ENCODE measurements around the gene NCK2.

Gene NCK2

DNA sequence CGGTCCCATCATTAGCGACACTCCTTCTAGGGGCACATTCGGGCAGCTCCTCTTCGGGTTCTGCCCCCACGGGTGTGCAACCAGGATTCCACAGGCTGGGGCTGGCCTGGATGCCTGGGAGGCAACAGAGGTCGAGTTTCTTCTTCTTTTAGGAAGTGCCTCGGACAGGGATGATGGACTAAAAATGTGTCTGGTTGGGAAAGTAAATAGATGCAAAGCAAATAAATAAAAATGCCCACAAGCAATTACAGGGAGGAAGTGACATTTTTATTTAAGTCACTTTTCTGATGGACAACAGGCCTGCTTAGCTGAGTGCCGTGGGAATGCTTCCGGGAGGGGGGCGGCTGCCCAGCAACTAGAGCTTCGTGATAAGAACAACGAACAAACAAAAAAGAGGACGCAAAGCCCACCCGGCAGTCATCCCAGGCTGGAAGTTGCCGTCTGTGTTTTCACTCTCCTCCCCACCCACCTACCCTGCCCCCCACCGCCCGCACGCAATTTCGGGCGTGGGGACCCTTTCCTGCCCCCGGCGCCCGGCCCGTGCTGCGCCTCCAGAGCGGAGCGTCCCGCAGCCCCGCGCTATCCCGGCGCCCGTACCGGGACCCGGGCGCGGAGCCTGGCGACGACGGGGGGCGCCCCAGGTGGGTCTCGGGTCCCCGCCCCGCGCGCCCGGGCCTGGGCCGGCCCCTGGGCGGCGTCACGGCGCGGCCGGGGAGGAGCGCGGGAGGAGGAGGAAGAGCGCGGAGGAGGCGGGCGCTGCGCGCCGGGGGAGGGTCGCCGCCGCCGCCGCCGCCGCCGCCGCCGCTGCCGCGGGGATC lies 412 bp upstream of the NCK2 start:
- peak overlapping the region; percentile 62 for H3K27ac Mint-ChIP-seq
- H3K4me3 Mint-ChIP-seq = peak overlapping the region; percentile 75
- peaks cover 24% of the 10 kb centered on the region for H3K27me3 Mint-ChIP-seq
- H3K4me1 Mint-ChIP-seq (ENCODE audit: low read depth) = peaks cover 32% of the 10 kb centered on the region
- H3K9me3 Mint-ChIP-seq = no peaks in the 10 kb centered on the region
- intact Hi-C loops (cut with micrococcal nuclease) = no loop called here
- no peaks in the 10 kb centered on the region for H3K36me3 Mint-ChIP-seq (ENCODE audit: low read depth)

- peak overlapping the region; percentile 75 for H3K4me3 Mint-ChIP-seq
- intact Hi-C loops (cut with micrococcal nuclease) = loop anchor here (5.0 kb wide), 1 partner anchor 36 kb away; no protein-coding TSS in a partner anchor
Measured at GRCh38 chr2:105746177-105747080, 1.7 kb downstream of the NCK2 start.

DNA sequence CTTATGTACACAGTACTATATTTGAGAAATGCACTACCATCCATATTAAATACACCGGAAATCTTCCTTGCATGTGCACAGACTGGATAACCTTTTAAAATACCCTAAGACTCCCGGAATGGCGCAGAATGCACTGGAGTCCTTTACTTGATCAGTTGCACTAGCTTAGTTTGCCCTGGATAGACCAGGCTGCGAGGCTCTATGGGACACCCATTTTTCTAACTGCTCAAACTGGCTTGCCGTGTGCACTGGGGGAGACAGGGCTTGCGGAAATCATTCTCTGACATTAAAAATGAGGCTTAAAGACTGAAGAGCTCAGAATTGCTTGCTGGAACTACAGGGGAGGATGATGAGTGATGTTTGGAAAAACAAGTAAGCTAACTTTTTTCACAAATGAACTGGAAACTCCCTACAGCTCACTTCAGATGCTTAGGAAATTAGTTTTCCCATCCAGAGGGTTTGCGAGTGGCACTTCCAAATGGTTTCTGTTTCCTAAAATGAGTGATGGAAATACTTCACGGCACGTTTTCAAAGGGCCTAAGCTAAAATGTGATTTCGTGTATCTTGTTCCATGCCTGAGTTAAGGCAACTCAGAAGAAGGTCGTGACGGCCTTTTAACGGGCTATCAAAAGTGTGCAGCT lies 2.7 kb downstream of the NCK2 start:
- H3K4me1 Mint-ChIP-seq (ENCODE audit: low read depth) = peaks cover 55% of the 10 kb centered on the region
- peaks cover 15% of the 10 kb centered on the region for H3K27me3 Mint-ChIP-seq
- H3K4me3 Mint-ChIP-seq = no peak overlapping the region
- intact Hi-C loops (cut with micrococcal nuclease) = loop anchor here (5.0 kb wide), 1 partner anchor 35 kb away; no protein-coding TSS in a partner anchor
- H3K27ac Mint-ChIP-seq = no peak overlapping the region
- H3K9me3 Mint-ChIP-seq = peaks cover 9% of the 10 kb centered on the region
- H3K36me3 Mint-ChIP-seq (ENCODE audit: low read depth) = peaks cover 13% of the 10 kb centered on the region

More at GRCh38 chr2:105746177-105747080, 1.7 kb downstream of the NCK2 start:
- Mint-ChIP-seq H3K36me3 (ENCODE audit: low read depth) (peaks cover 13% of the 10 kb centered on the region), H3K27me3 (peaks cover 22% of the 10 kb centered on the region), H3K9me3 (peaks cover 9% of the 10 kb centered on the region), H3K27ac (peak overlapping the region; percentile 70), H3K4me1 (ENCODE audit: low read depth) (peaks cover 53% of the 10 kb centered on the region)

DNA sequence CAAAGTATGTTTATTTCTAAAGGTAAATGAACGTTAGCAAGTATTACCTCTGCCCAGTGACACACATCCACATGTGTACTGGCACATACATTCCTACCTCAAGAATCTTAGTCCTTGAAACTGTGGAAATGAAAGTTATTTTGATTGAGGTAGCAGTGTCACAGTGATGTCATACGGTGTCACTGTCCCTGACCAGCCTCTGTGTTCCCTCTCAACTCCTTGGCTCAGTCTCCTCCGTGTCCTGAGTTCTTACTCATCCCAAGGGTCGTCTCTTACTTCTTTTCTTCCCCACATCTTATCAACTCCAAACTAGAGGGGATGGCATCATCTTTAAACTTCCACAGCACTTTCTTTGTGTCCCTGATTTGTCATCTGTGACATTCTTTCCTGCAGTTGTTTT lies 3.3 kb downstream of the NCK2 start:
- H3K27ac Mint-ChIP-seq = peak overlapping the region; percentile 29
- H3K9me3 Mint-ChIP-seq = peaks cover 9% of the 10 kb centered on the region
- intact Hi-C loops (cut with micrococcal nuclease) = loop anchor here (5.0 kb wide), 1 partner anchor 34 kb away; no protein-coding TSS in a partner anchor
- peaks cover 55% of the 10 kb centered on the region for H3K4me1 Mint-ChIP-seq (ENCODE audit: low read depth)
- H3K36me3 Mint-ChIP-seq (ENCODE audit: low read depth) = peaks cover 13% of the 10 kb centered on the region
- no peak overlapping the region for H3K4me3 Mint-ChIP-seq
- peaks cover 9% of the 10 kb centered on the region for H3K27me3 Mint-ChIP-seq

DNA sequence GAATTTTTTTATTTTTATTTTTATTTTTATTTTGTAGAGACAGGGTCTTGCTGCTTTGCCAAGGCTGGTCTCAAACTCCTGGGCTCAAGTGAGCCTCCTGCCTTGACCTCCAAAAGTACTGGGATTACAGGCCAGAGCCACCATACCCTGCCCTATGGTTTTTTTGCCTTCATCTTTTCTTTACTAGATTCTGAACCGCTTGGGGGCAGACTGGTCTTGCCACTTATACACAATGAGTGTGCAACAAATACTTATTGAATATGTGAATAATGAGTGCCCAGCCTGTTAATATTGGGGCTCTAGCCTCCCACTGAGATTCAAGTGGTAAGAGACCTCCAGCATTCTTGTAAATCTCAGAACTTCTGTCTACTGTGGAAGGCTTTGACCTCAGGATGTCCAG lies 3.9 kb downstream of the NCK2 start:
- H3K9me3 Mint-ChIP-seq = peaks cover 9% of the 10 kb centered on the region
- intact Hi-C loops (cut with micrococcal nuclease) = loop anchor here (5.0 kb wide), 1 partner anchor 34 kb away; no protein-coding TSS in a partner anchor
- H3K27me3 Mint-ChIP-seq = peaks cover 8% of the 10 kb centered on the region
- no peak overlapping the region for H3K4me3 Mint-ChIP-seq
- H3K4me1 Mint-ChIP-seq (ENCODE audit: low read depth) = peaks cover 59% of the 10 kb centered on the region
- H3K36me3 Mint-ChIP-seq (ENCODE audit: low read depth) = peaks cover 13% of the 10 kb centered on the region
- H3K27ac Mint-ChIP-seq = peak overlapping the region; percentile 77

DNA sequence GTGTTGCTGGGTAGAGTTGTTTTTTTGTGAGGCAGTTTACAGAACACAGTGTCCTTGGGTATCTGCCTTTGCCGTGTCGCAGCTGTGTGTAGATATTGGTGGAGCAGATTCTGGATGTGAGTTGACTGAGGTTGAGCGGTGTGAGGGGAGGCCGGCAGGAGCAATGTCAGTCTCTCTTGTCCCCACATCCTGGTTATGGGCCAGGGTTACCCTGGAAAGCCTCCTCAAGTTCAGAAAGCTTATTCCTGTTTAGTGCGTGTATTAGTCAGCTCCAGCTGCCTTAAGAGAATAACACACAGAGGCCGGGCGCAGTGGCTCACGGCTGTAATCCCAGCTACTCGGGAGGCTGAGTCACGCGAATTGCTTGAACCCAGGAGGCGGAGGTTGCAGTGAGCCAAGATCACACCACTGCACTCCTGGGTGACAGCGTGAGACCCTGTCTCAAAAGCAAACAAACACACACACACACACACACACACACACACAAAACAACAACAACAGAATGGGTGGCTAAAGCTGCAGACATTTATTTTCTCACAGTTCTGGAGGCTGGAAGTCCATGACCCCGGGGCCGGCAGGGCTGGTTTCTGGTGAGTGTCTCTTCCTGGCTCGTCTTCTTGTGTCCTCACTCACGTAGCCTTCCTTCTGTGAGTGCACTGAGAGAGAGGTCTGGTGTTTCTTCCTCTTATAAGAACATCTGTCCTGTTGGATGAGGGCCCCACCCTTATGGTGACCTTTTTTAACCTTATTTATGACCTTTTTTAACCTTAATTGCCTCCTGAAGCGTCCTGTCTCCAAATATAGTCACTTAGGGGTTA lies 5.1 kb downstream of the NCK2 start:
- peaks cover 5% of the 10 kb centered on the region for H3K27me3 Mint-ChIP-seq
- H3K27ac Mint-ChIP-seq = peak overlapping the region; percentile 77
- peaks cover 13% of the 10 kb centered on the region for H3K36me3 Mint-ChIP-seq (ENCODE audit: low read depth)
- H3K4me1 Mint-ChIP-seq (ENCODE audit: low read depth) = peaks cover 67% of the 10 kb centered on the region
- intact Hi-C loops (cut with micrococcal nuclease) = loop anchor here (5.0 kb wide), 1 partner anchor 33 kb away; no protein-coding TSS in a partner anchor
- H3K4me3 Mint-ChIP-seq = no peak overlapping the region
- peaks cover 9% of the 10 kb centered on the region for H3K9me3 Mint-ChIP-seq

- Mint-ChIP-seq H3K27me3 (peaks cover 3% of the 10 kb centered on the region), H3K4me1 (ENCODE audit: low read depth) (peaks cover 75% of the 10 kb centered on the region), H3K4me3 (no peak overlapping the region), H3K36me3 (ENCODE audit: low read depth) (peaks cover 13% of the 10 kb centered on the region), H3K27ac (peak overlapping the region; percentile 77), H3K9me3 (peaks cover 9% of the 10 kb centered on the region)
- intact Hi-C loops (cut with micrococcal nuclease) = no loop called here
Measured at GRCh38 chr2:105750735-105751134, 6.0 kb downstream of the NCK2 start.

- Mint-ChIP-seq H3K27me3 (no peaks in the 10 kb centered on the region), H3K27ac (no peak overlapping the region), H3K9me3 (peaks cover 9% of the 10 kb centered on the region), H3K4me1 (ENCODE audit: low read depth) (peaks cover 75% of the 10 kb centered on the region), H3K36me3 (ENCODE audit: low read depth) (peaks cover 13% of the 10 kb centered on the region), H3K4me3 (no peak overlapping the region)
- intact Hi-C loops (cut with micrococcal nuclease) = no loop called here
Measured at GRCh38 chr2:105751272-105751671, 6.6 kb downstream of the NCK2 start.

GRCh38 chr2:105752691-105753358 lies 8.1 kb downstream of the NCK2 start:
- peak overlapping the region; percentile 52 for H3K27ac Mint-ChIP-seq
- H3K4me3 Mint-ChIP-seq = no peak overlapping the region
- intact Hi-C loops (cut with micrococcal nuclease) = no loop called here
- H3K9me3 Mint-ChIP-seq = peaks cover 9% of the 10 kb centered on the region
- H3K27me3 Mint-ChIP-seq = no peaks in the 10 kb centered on the region
- peaks cover 72% of the 10 kb centered on the region for H3K4me1 Mint-ChIP-seq (ENCODE audit: low read depth)
- peaks cover 13% of the 10 kb centered on the region for H3K36me3 Mint-ChIP-seq (ENCODE audit: low read depth)

DNA sequence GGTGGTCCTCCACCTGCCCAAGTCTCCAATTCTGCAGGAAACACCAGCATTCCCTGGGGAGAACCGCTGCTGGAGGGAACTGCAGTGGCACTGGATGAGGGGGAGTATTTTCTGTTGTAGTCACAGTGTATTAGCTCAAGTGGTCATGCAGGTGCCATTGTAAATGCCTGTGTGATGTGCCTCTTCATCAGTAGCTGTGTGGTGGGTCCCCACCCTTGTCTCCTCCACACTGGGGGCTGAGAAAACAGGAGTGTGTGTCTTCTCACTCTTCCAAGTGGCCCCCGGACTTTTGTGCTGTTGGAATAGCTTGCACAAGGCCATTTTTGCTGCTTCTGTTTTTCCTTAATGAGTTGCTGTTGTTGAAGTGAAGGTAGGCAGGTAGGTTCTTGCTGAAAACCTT lies 8.7 kb downstream of the NCK2 start:
- no peaks in the 10 kb centered on the region for H3K27me3 Mint-ChIP-seq
- peak overlapping the region; percentile 52 for H3K27ac Mint-ChIP-seq
- no peak overlapping the region for H3K4me3 Mint-ChIP-seq
- intact Hi-C loops (cut with micrococcal nuclease) = no loop called here
- H3K36me3 Mint-ChIP-seq (ENCODE audit: low read depth) = peaks cover 13% of the 10 kb centered on the region
- H3K9me3 Mint-ChIP-seq = peaks cover 9% of the 10 kb centered on the region
- H3K4me1 Mint-ChIP-seq (ENCODE audit: low read depth) = peaks cover 67% of the 10 kb centered on the region

GRCh38 chr2:105754011-105754410 lies 9.3 kb downstream of the NCK2 start:
- H3K27ac Mint-ChIP-seq = peak overlapping the region; percentile 52
- intact Hi-C loops (cut with micrococcal nuclease) = no loop called here
- peaks cover 9% of the 10 kb centered on the region for H3K9me3 Mint-ChIP-seq
- H3K4me3 Mint-ChIP-seq = no peak overlapping the region
- peaks cover 13% of the 10 kb centered on the region for H3K36me3 Mint-ChIP-seq (ENCODE audit: low read depth)
- peaks cover 67% of the 10 kb centered on the region for H3K4me1 Mint-ChIP-seq (ENCODE audit: low read depth)
- no peaks in the 10 kb centered on the region for H3K27me3 Mint-ChIP-seq

GRCh38 chr2:105754994-105755393 lies 10.3 kb downstream of the NCK2 start:
- peak overlapping the region; percentile 52 for H3K27ac Mint-ChIP-seq
- peak overlapping the region; percentile 23 for H3K4me3 Mint-ChIP-seq
- no peaks in the 10 kb centered on the region for H3K27me3 Mint-ChIP-seq
- peaks cover 3% of the 10 kb centered on the region for H3K9me3 Mint-ChIP-seq
- peaks cover 58% of the 10 kb centered on the region for H3K4me1 Mint-ChIP-seq (ENCODE audit: low read depth)
- peaks cover 9% of the 10 kb centered on the region for H3K36me3 Mint-ChIP-seq (ENCODE audit: low read depth)
- intact Hi-C loops (cut with micrococcal nuclease) = no loop called here
